ENCODE results near the gene AUP1. TPM values are rescaled to one million over a fixed set of nuclear protein-coding genes. Genes with fewer than 3 reads are reported as not detected.

AUP1 gene
- total RNA-seq, 2 donors from 2014 or later = 82.5 to 170 TPM

GRCh38 chr2:74531666-74532065 lies 2.2 kb upstream of the AUP1 start:
- H3K36me3 ChIP-seq (replicated peaks in 1 of 2; ENCODE audit: insufficient read depth in 1 of 2, low read depth in 2 of 2) = peaks cover 0 to 4% of the 10 kb centered on the region in 2 donors
- H3K27me3 ChIP-seq = no peaks in the 10 kb centered on the region
- no peak for TF ChIP-seq POLR2A (IDR thresholded peaks at IDR 0.05)
- TF ChIP-seq CTCF (IDR thresholded peaks at IDR 0.05) = no peak
- no peak overlapping the region for H3K4me3 ChIP-seq
- DNase-seq = no peak
- no peak for ATAC-seq
- no peak overlapping the region for H3K27ac ChIP-seq
- no peaks in the 10 kb centered on the region for H3K9me3 ChIP-seq
- peaks cover 27% of the 10 kb centered on the region for H3K4me1 ChIP-seq
- 81 to 89% methylated on average over 7 of the region's 7 CpGs for WGBS, 2 donors
- intact Hi-C loops (cut with DNase I) = no loop called here

- no peaks in the 10 kb centered on the region for H3K27me3 ChIP-seq
- ATAC-seq = peak; percentile 13
- H3K4me1 ChIP-seq = peaks cover 27% of the 10 kb centered on the region
- H3K36me3 ChIP-seq (replicated peaks in 1 of 2; ENCODE audit: insufficient read depth in 1 of 2, low read depth in 2 of 2) = peaks cover 0 to 4% of the 10 kb centered on the region in 2 donors
- peak overlapping the region; percentile 37 to 70 for H3K4me3 ChIP-seq
- peak; percentile 34 to 42 (median 36) for DNase-seq
- H3K27ac ChIP-seq = peak overlapping the region; percentile 8 to 90 (median 68)
- WGBS, 2 donors = 4 to 7% methylated on average over 19 to 54 of the region's 54 CpGs
- intact Hi-C loops (cut with DNase I) = no loop called here
- no peaks in the 10 kb centered on the region for H3K9me3 ChIP-seq
- TF ChIP-seq CTCF (IDR thresholded peaks at IDR 0.05) (no peak), POLR2A (IDR thresholded peaks at IDR 0.05) (no peak)
Measured at GRCh38 chr2:74530239-74531187, 1.0 kb upstream of the AUP1 start.

- H3K9me3 ChIP-seq = no peaks in the 10 kb centered on the region
- no peak for ATAC-seq
- H3K27ac ChIP-seq = peak overlapping the region; percentile 50 to 90 (median 80)
- peak overlapping the region; percentile 70 to 82 for H3K4me3 ChIP-seq
- no peaks in the 10 kb centered on the region for H3K27me3 ChIP-seq
- WGBS, 2 donors = 11 to 15% methylated on average over 23 to 29 of the region's 29 CpGs
- DNase-seq = no peak
- TF ChIP-seq POLR2A (IDR thresholded peaks at IDR 0.05) (no peak), CTCF (IDR thresholded peaks at IDR 0.05) (no peak)
- H3K36me3 ChIP-seq (replicated peaks in 1 of 2; ENCODE audit: insufficient read depth in 1 of 2, low read depth in 2 of 2) = peaks cover 0 to 4% of the 10 kb centered on the region in 2 donors
- intact Hi-C loops (cut with DNase I) = loop anchor here (5.0 kb wide), 1 partner anchor 36 kb away; no protein-coding TSS in a partner anchor
- H3K4me1 ChIP-seq = peaks cover 27% of the 10 kb centered on the region
Measured at GRCh38 chr2:74528600-74529356, 728 bp downstream of the AUP1 start.

GRCh38 chr2:74527741-74528140 lies 1.8 kb downstream of the AUP1 start:
- Histone ChIP-seq H3K9me3 (no peaks in the 10 kb centered on the region), H3K27ac (no peak overlapping the region), H3K36me3 (replicated peaks in 1 of 2; ENCODE audit: insufficient read depth in 1 of 2, low read depth in 2 of 2) (peaks cover 0 to 4% of the 10 kb centered on the region in 2 donors), H3K4me3 (no peak overlapping the region), H3K4me1 (peaks cover 27% of the 10 kb centered on the region), H3K27me3 (no peaks in the 10 kb centered on the region)
- intact Hi-C loops (cut with DNase I) = loop anchor here (5.0 kb wide), 1 partner anchor 35 kb away; no protein-coding TSS in a partner anchor
- ATAC-seq (no peak), DNase-seq (no peak)
- WGBS, 2 donors = 90 to 91% methylated on average over 9 of the region's 9 CpGs
- TF ChIP-seq POLR2A (IDR thresholded peaks at IDR 0.05) (no peak), CTCF (IDR thresholded peaks at IDR 0.05) (no peak)

All from body of pancreas (tissue), 4 donors.